ENCODE measurements around the gene PDE7B. TPM values are rescaled to one million over a fixed set of nuclear protein-coding genes. Genes with fewer than 3 reads are reported as not detected.

The PDE7B gene
- total RNA-seq, 1 donor: 2.4 TPM

DNA sequence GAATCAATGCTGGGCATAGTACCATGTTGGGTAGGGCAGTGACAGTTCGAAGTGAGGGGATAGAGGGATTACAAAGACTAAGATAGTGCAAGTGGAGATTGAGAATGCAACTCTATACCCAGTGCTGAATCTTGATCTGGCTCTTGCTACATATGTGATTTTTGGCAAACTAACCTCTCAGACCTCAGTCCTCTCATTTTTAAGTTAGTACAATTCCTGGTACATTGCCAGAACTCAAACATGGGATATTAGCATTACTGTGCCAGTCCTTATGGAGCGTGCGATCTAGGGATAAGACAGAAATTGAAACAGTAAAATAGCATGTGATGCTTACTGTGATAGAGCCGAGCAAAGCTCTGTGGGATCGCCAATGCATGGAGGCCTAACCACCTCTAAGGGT, 210.2 kb downstream of the PDE7B start:
- DNase-seq (ENCODE audit: low read depth in 2 of 3, low spot score in 2 of 3): no peak

DNA sequence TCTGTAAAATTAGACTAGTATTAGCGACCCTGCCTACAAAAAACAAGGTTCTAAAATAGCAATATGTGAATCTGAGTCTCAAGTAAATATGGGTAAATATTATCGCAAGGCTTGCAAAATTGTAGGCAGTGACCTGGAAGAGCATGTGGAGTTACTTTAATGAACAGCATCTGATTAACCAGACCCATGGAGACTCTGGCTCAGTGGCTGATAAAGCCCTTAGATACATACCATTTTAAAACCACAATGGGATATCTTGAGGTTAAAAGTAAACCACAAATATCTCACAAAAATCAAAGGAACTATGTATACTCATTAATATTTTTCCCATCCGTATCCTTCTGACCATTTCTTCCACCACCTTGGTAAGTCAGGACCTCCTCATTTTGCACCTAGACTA, 211.6 kb downstream of the PDE7B start:
- DNase-seq (ENCODE audit: low read depth in 2 of 3, low spot score in 2 of 3): no peak

DNA sequence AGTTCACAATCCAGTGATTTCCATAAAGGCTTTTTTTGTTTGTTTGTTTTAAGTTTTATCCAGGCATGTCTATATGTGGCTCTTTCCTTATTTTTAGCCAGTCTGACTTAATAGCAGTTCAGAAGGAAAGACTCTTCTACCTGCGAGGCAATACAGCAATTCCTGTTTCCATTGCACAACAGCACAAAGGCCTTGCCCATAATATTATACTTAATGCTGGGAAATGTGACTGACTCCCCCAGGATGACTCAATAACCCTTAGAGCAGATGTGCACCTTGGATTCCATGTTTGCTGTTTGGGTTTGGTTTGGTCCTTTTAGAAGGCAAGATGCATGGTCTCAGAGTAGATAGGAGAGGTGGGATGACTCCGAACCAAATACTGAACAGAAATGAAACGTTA, 214.5 kb downstream of the PDE7B start:
- no peak for DNase-seq (ENCODE audit: low read depth in 2 of 3, low spot score in 2 of 3)

DNA sequence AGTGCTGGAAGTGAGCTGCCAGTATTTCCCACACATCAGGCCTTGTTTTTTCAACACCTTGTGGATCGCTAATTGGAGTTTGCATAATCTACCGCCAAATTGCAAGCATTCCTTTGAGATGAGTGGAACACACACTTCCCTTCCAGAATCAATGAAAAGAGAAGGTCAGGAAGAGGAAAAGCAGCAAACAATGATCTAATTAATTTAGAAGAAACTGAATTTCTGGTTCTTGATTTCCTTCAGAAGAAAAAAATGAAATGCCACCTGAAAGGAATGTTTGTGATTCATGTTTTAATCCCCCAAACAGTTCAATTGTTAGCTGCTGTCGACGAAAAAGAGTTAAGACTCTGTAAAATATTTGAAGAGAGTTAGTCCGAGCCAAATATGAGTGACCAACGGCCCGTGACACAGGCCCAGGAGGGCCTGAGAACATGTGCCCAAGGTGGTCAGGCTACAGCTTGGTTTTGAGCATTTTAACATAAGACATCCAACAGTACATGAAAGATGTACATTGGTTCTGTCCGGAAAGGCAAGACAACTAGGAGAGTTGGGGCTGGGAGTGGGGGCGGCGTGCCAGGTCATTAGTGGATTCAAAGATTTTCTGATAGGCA, 216.3 kb downstream of the PDE7B start:
- no peak for DNase-seq (ENCODE audit: low read depth in 2 of 3, low spot score in 2 of 3)

DNA sequence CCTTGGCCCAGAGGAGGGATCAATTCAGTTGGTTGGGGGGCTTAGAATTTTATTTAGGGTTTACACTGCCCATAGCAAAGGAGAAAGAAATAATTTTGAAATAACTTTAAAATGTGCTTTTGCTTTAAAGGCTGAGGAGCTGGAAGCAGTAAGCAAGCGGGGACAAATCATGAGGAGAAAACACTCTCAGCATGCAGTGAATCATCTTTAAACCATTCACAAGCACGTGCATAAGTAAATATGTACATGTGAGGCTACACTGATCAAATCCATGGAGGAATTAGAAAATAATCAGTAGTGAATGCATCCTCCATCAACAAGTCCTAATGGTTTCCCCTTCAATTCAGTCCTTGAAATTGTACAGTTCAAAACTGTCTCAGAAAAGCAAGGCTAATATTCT, 217.6 kb downstream of the PDE7B start:
- no peak for DNase-seq (ENCODE audit: low read depth in 2 of 3, low spot score in 2 of 3)

DNA sequence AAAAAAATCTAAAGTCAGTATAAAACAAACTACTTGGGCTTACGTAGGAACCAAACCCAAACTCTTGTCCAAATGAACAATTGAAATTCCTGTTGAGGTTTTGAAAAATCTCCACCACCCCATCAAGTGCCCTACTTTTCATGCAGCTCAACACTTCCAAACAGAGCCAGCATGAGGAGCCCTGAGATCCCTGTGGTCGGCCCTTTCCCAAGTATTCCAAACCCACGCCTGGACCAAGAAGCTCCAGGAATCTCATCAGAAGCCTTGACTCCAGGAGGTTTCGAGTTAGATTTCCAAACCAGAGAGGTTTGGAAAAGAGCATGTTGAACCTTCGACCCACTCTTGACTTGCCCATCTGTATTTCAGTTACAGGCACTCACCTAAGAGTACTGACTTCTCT, 219.3 kb downstream of the PDE7B start:
- no peak for DNase-seq (ENCODE audit: low read depth in 2 of 3, low spot score in 2 of 3)

DNA sequence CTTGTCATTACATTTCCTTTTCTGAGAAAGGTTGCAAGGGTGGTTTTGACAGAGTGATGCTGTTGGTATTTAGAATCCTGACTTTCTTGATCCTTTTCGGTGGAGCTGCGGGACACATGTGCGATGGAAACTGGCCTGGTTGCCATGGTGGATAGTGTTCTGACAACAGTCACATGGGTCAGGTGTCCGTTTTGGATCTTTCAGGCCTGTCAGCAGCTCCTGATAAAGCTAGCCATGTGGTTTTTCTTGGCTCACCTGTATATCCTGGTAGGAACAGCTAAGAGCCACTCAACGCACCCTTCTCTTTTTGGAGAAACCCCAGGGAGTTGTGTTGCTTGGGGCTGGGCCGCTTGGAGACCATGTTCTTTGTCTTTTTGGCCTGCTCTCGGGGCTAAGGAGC, 221.2 kb downstream of the PDE7B start:
- no peak for DNase-seq (ENCODE audit: low read depth in 2 of 3, low spot score in 2 of 3)

DNA sequence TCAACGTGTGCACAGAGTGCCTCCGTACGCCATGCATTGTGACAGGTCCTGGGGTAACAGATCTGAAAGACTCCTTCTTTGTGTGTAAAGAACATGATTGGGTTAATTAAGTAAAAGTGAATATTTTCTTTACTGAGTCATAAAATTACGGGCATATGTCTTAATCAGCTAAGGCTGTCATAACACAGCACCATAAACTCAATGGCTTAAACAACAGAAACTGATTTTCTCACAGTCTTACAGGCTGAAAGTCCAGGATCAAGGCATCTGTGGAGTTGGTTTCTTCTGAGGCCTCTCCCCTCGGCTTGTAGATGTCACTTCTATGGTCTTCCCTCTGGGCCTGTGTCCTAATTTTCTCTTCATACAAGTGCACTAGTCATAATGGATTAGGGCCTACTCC, 221.7 kb downstream of the PDE7B start:
- no peak for DNase-seq (ENCODE audit: low read depth in 2 of 3, low spot score in 2 of 3)

DNA sequence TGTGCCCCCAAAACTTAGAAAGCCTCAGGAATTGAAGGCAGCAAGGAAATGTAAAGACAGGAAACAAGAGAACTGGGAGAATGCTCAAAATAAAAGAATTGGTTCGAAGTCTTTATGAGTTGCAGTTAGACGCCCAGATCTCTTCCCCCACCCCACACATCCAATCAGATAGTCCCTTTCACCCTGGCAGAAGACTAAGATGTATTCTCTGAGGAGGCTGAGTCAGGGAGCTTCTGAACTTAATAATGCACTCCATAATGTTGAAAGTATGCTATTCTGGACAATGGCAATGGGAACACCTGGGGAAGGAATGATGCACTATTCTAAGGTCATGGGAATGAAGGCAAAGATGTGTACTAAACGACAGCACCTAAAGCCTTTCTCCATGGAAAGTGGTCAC, 225.0 kb downstream of the PDE7B start:
- no peak for DNase-seq (ENCODE audit: low read depth in 2 of 3, low spot score in 2 of 3)

DNA sequence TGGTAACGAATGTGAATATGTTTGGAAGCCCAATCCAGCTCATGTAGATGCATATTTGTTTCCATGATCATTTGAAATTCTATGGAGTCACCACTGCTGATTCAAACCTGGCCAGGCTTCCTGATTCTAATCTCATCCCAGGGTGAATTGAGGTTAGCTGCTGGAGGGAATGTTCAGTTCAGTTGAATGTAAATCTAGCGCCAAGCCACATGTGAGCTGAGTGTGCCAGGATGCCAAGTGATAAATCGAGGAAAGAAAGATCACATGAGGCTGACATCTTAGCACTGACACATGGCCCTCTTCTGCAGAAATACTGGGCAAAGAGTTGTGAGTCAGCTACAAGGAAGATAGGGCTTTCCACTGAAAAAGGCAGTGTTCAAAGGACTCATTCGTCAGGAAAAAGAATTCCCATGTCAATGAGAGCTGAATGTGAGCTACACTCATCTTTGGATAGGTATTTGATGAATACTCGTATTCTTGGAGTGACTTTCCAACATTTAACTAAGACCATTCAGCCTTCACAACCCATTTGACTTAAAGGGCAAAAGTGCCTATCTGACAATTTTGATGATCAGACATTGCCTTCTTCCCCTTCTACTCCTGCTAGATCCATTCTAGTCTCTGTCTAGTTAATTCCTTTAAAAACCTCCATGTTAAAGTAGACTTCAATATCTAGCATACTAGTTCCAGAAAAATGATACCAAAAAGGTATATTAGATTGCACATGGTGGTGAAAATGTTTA, 226.5 kb downstream of the PDE7B start:
- DNase-seq (ENCODE audit: low read depth in 2 of 3, low spot score in 2 of 3): no peak

DNA sequence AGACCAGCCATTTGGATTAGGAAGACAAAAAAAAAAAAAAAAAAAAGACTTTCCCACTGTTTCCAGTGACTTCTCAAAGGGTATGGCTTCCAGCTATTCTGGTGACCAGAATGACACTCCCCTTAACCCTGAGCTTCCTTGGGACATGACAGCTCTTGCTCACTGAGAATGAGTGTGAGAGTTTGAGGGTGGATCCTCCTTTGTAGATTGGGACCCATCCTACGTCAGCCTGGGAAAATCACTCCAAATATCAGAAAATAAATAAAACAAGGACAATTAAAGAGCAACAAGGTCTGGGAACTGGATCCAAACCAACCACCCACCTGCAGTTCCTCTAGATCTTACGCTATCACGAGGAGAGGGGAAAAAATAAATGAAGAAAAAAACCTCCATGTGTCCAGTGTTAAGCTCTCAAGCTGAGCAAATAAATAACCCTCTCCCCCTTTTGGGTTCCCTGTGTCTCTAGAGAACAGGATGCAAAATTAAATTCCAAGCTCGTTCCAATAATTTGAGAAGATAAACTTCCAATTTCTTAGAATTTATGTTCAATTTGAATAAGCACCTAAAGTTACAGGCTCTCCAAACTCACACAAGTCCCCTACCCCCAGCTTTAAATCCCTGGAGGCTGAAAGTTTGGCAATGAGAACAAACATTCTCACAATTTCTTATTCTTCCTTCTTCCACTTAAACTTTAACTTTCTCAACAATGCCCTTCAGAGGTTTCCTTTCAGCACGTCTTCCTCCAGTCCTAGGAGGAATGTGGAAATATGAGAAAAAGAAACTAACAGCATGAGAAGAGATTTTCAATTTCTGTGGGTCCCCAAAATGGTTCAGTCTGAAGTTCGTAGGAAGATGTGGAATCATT, 228.4 kb downstream of the PDE7B start:
- DNase-seq (ENCODE audit: low read depth in 2 of 3, low spot score in 2 of 3): no peak

DNA sequence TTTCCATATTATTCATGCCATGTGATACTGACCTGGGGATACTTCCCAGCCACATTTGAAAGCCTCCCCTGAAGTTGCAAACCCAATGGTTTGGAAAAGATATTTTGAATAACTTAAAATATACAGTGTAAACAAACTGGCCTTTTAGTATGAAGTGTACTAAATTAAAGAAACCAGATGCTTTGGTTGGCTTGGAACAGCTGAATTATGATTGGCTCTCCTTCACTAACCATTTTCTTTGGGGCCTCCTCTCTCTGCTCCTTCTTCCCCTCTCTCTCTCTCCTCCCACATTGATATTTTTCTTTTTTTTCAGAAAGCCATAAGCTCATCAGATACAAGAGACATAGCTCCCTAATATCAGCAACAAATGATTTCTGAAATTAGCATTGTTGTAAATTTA, 232.0 kb downstream of the PDE7B start:
- DNase-seq (ENCODE audit: low read depth in 2 of 3, low spot score in 2 of 3): no peak

DNA sequence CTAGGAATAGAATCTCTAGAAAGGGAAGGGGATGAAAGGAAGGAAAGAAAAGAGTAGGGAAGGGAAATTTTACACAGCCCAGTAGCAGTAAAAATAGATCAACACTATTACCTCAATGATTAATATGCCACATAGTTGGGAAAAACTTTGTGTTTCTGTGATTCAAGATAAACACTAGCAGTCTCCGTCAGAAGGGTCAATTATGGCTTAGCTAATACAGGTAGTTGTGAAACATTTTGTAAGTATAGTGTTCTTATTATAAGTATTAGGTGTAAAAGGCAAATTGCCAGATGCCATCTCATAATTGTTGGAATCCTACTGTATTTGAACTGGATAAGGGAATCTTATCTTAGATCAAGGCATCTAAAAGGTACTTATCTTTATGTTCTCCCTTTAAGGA, 232.9 kb downstream of the PDE7B start:
- no peak for DNase-seq (ENCODE audit: low read depth in 2 of 3, low spot score in 2 of 3)

DNA sequence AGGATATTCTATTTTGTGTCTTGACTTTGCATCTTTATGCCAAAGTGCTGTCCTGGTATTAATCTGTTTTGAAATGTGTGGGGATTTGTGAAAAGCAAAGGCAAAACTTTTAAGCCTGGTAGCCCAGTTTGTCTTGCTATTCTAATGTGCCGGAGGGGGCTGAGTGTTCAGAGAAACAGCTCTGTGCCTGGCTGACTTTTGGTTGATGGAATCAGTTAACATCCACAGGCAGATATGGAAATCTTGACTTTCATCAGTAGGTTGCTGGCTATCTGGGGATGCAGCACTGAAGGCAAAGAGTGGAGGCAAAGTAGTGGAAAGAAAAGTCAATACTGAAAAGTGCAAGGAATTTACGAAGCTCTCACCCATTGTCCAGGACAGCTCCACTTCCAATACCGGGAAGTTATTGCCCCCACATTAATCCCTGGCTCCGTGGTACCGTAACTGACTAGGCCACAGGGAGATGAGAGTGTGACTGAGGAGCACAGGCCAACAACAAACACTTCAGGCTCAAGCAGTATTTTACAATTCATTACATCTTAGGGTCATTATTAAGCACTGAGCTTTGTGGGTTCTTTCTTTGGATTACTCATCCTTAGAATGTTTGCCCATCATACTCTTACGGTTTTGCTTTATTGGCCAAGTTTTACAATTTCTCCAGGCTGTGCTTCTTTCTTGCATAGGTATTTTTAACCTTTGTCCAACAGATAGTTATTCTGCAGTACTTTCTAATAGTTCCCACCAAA, 234.0 kb downstream of the PDE7B start:
- no peak for DNase-seq (ENCODE audit: low read depth in 2 of 3, low spot score in 2 of 3)

DNA sequence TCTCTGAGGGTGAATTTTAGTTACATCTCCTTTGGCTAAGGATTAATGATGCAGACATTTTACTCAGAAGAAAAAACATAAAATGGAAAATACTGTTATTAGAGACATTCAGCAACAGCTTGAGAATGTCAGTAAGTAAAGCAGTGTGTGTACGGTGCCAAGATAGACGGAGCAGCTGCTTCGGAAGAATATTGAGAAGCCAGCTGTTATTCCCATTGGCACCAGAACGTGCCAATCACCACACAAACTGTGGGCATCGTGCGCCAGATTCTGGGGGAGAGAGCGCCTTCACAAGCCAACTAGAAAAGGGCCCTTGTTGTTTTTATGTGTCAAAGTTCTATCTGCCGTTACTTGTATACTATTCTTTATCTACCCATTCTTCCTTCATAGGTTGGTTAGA, 235.2 kb downstream of the PDE7B start:
- no peak for DNase-seq (ENCODE audit: low read depth in 2 of 3, low spot score in 2 of 3)

DNA sequence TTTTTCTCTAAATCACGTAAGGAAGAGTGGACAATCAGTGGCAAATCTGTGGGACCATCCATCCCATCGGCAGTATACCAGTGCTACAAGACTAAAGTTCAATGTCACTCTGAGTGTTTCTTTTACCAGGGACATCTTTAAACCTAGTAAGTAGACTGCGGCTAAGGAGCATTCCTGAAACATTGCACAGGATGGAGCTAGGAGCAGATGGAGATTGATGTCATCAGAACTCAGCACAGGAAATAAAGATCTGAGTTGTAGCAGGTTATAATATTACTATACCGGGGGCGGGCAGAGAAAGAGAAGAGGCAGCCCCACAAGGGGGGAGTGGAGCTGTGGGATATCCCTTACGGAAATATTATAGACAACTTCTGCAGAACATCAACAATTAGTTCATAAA, 236.5 kb downstream of the PDE7B start:
- no peak for DNase-seq (ENCODE audit: low read depth in 2 of 3, low spot score in 2 of 3)

DNA sequence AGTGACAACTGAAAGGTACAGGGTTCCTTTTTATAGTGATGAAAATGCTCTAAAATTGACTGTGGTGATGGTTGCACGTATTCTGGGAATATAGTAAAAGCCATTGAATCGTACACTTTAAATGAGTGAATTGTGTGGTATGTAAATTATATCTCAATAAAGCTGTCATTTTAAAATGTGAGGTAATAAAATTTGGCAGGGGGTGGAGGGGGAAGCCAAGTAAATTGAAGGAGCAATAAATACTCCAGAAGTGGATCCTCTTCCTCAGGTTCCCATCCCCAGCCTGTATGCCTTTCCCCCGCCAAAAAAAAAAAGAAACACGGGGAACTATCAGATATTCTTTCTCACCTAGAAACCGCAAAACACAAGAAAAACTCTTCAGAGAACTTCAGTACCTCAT, 237.2 kb downstream of the PDE7B start:
- no peak for DNase-seq (ENCODE audit: low read depth in 2 of 3, low spot score in 2 of 3)

DNA sequence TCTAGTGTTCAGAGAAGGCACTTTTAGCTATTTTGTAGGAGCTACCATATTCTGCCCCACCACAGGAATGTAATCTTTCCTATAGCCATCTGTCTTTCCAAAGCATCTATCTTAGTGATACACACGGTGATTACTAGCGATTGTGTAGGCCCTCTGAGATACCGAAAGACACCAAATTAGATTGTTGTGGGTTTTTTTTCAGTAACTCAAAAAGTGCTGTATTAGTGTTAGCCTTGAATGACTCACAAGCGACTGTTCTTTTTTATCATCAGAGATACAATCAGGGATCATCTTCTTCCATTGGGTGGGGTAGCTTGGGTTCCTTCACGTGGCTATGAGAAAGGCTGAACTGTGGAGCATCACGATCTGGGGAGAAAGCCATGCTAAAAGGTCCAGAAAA, 238.4 kb downstream of the PDE7B start:
- no peak for DNase-seq (ENCODE audit: low read depth in 2 of 3, low spot score in 2 of 3)

DNA sequence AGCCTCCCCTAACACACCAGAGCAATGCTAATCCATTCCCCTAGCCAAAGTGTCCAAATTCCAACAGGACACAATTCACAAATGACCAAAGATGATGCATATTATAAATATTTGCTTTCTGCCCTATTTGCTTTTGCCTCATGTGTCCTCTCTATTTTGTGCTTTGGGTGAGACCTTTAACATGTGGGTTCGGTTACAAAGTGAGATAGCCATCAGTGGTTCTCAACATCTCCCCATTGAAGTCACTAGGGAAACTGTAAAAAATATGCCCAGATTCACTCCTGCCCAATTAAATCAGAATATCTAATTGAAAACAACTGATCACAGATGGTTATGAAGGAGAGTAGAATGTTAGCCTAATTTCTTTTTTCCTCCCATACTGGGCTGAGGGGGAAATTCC, 239.4 kb downstream of the PDE7B start:
- no peak for DNase-seq (ENCODE audit: low read depth in 2 of 3, low spot score in 2 of 3)

DNA sequence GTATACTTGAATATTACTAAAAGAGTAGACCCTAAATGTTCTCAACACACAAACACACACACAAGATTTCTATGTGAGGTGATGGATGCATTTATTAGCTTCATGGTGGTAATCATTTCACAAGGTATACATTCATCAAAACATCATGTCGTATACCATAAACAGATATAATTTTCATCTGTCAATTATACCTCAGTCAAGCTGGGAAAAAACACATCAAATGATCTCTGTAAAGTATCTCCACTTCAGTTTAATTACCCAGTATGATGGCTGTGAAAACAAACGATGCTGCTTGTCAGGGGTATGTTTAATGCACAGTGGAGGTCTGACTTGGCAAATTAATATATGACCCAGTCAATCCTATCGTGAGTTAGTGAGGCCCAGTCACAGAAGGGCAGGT, 241.4 kb downstream of the PDE7B start:
- DNase-seq (ENCODE audit: low read depth in 2 of 3, low spot score in 2 of 3): no peak

DNA sequence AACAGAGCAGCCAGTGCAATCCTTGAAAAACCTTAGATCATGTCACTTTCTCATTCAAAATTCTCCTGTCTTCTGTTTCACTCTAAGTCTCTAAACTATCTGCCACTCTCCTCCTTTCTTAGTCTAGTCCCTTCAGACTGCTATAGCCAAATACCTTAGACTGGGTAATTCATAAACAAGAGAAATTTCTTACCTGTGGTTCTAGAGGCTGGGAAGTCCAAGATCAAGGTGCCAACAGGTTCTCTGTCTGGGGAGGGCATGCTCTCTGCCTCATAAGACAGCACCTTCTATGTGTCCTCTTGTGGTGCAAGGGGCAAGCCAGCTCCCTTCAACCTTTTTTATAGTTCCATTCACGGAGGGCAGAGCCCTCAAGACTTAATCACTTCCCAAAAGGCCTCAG, 242.3 kb downstream of the PDE7B start:
- no peak for DNase-seq (ENCODE audit: low read depth in 2 of 3, low spot score in 2 of 3)

All from hematopoietic multipotent progenitor cell (in vitro differentiated cells).